ENCODE data around the gene TUBB3.
"Not testable (repeated sequence)": the region's sequence is repeated elsewhere in the genome, so short reads cannot be mapped to it uniquely, and the experiment has no call there.

The TUBB3 gene

GRCh38 chr16:89902980-89903379 is 20.2 kb upstream of the TUBB3 start:
- no peak for DNase-seq

GRCh38 chr16:89903908-89904515 is 19.1 kb upstream of the TUBB3 start:
- DNase-seq, result no peak

DNA sequence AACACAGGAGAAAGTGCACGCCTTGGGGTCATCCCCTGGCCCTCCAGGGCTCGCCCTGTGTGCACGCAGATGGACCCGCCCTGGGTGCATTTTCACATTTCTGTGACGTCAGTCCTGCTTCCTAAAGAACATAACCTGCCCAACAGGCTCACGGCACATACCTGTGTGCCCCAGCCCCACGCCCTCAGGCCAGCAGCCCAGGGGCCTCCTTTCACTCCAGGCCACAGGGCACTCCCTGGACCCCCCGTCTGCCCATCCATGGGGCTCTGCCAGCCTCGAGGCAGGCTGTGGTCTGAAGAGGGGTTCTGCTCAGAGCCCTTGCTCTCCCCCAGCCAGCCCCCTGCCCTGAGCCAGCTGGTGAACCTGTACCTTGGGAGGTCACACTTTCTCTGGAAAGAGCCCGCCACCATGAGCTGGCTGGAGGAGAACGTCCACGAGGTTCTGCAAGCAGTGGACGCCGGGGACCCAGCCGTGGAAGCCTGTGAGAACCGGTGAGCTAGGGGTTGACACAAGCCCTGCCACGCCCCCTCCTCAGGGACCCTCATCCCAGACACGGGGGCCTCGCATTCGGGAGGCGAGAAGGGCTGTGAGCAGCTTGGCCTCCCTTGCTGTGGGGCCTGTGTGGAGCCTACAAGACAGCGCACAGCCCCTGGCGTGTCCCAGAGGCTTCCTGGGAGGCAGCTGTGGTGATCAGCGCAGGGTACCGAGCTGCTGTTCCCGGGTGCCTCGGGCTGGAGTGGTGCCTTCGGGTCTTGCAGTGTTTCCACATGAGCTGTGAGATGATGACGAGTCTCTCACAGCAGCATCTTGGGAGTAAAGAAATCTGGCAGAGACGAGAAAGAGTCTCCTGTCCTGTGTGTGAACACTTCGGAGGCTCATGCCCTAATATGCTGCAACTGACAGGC is 18.3 kb upstream of the TUBB3 start:
- no peak for DNase-seq

- no peak for DNase-seq
These were observed 17.5 kb upstream of the TUBB3 start for GRCh38 chr16:89905511-89906139.

DNA sequence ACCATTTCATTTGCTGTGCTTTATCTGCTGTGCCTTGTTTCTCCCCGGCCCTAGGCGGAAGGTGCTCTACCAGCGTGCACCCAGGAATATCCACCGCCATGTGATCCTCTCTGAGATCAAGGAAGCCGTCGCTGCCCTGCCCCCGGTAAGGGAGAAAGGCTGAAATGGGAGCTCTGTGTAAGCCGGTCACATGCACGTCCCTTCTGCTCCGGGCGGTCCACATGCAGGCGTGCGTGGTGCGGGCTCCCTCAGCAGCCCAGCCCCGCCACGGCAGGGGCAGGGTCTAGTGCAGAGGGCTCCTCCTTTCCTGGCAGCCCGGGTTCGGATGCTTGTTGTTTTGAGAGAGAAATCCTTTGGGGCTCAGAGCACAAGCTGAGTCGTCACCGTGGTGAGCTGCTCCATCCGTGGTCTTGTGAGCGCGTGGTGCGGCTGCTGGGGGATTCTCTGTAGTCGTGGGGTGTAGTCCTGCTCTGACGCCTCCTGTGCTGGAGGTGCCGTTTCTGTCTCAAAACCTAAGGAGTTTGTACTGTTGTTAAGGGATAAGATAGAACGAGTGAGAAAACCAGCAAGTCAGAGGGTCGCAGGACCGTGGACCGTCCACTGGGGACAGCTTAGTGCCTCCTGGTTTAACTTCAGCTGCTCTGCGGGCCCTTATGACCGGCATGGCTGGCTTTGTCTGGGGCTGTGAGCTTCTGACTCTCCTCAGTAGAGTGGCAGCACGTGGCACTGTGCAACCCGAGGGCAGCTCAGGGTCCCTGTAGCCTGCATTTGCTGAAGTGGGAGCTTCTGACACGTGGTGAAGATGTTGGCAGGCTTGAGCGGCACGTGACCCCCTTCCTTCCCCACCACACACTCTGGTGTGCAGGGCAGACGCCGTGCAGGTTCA is 16.8 kb upstream of the TUBB3 start:
- no peak for DNase-seq

- no peak for DNase-seq
These were observed 15.9 kb upstream of the TUBB3 start for GRCh38 chr16:89907055-89907814.

DNA sequence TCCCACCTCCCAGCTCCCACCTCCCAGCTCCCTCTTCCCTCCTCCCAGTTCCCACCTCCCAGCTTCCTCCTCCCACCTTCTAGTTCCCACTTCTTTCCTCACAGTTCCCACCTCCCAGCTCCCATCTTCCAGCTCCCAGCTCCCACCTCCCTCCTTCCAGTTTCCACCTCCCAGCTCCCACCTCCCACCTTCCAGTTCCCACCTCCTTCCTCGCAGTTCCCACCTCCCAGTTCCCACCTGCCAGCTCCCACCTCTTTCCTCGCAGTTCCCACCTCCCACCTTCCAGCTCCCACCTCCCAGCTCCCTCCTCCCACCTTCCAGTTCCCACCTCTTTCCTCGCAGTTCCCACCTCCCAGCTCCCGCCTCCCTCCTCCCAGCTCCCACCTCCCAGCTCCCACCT is 14.9 kb upstream of the TUBB3 start:
- no peak for DNase-seq

DNA sequence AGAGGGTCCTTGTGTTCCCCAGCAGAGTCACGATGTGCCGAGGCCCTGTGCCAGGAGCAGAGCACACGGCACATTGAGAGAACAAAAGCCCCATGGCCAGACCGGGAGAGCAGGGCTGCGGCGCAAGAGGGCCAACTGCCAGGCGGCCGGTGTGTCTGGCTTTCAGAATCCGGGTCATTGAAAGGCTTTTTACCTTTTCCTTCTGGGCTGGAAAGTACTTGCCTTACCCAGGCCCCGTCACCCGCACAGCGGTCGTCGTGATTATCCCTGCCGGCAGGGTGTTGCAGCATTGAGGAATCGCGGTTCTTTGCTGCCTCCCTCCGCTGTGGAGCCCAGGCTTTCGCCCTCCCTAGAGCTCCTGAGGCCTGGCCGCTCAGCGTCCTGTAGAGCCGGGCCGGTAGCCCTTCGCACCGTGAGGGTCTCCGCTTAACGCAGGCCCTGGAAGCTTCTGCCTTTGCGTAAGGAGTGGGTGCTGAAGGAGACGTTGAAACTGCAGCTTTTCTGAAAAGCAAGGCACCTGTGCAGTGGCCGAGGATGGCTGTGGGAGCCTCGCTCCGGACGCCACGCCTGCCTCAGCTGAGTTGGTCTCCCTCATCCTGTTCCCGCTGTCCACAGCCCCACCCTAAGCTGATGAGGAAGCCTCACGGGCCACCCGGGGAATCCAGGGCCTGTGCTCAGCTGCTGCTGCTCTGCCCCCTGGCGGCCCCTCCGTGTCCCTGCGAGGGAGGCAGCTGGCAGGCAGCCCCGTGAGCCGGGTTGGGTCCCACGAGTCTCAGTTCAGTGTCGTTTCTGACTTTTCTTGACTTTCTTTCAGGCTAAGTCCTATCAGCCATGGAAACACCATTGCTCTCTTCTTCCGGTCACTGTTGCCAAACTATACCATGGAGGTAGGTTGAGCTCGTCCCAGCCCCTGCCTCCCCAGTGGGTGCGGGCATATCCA is 13.1 kb upstream of the TUBB3 start:
- peak; percentile 54 for DNase-seq

DNA sequence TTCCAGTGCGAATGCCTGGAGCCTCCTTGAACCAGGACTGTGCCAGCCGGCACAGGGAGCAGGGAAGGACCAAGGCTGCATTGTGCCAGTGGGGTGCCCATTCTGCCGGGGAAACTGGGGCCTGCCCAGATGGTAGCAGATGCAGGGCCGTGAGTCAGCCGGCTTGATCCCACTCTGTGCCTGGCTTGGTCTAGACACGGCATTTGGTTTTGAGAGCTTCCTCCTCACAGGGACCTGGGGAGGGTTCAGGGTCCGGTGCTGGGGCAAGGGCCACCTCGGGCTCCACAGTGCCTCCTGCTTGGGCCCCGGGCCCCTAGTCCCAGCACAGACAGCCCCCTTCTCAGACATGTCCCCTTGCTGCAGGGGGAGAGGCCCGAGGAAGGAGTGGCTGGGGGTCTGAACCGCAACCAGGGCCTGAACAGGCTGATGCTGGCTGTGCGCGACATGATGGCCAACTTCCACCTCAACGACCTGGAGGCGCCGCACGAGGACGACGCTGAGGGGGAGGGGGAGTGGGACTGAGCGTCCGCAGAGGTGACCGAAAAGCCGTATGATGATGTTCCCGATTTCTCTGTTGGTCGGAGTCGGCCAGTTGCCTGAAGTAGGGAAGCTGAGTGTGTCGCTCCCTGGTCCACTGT is 12.3 kb upstream of the TUBB3 start:
- DNase-seq, result no peak

- no peak for DNase-seq
These were observed 11.8 kb upstream of the TUBB3 start for GRCh38 chr16:89911375-89911774.

- no peak for DNase-seq
These were observed 11.0 kb upstream of the TUBB3 start for GRCh38 chr16:89912143-89912542.

DNA sequence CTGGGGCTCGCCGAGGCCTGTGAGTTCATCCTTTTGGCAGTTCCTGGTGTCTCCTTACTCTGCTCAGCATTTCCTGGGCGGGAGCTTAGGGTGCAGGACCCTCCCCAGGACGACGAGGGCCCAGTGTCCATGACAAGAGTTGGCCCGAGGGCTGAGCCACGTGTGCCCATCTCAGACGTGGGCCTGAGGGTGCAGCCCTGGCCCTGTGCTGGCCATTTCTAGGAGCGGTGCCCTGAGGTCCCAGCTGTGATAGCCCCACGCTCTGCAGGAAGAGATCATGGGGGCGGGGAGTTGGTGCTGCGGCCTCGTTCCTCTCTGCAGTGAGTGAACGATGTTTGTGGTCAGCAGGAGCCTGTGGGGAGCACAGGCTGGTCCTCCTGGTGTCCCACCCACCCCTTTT is 10.5 kb upstream of the TUBB3 start:
- no peak for DNase-seq

DNA sequence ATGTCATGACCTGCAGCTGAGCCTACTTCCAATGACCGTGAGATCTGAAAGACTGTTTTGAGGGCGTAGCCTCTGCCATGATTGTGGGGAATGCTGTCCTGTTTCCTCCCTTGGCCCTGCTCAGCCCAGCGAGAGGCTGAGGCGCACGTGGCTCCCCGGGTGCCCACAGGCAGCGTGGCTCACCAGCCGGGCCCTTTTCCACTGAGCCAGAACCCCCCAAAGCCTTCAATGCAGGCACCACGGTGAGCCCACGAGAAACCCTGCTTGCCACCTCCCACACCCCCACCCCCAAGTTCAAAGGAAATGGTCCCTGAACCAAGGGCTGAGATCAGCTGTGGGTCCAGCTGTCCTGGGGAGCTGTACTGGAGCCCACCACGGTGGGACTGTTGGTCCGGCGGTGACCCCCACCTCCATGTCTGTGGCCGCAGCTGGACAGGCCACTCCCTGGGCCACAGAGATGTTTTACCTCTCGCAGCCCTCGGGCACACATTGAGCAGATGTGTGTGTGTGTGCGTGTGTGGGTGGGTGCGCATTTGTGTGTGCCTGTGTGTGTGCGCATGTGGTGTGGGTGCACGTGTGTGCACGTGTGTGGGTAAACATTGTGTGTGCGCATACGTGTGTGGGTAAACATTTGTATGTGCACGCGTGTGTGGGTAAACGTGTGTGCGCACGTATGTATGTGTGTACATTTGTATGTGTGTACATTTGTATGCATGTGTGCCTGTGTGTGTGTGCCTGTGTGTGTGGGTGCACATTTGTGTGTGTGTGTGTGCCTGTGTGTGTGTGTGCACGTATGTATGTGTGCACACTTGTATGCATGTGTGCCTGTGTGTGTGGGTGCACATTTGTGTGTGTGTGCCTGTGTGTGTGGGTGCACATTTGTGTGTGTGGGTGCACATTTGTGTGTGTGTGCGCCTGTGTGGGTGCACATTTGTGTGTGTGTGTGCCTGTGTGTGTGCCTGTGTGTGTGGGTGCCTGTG is 9.4 kb upstream of the TUBB3 start:
- DNase-seq, result no peak

DNA sequence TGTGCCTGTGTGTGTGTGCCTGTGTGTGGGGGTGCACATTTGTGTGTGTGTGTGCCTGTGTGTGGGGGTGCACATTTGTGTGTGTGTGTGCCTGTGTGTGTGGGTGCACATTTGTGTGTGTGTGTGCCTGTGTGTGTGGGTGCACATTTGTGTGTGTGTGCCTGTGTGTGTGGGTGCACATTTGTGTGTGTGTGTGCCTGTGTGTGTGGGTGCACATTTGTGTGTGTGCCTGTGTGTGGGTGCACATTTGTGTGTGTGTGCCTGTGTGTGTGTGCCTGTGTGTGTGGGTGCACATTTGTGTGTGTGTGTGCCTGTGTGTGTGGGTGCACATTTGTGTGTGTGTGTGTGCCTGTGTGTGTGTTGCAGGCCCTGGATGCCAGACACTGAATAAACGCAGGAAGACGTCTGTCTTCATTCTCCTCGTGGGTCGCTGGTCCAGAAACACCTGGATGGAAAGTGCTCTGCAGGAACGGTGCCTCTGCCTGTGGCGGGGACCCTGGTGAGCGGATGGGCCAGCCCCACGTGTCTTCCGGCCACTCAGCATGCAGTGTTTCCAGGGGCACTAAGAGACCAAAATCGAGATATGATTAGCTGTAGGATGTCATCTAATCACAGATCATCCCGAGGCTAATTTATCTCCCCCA is 8.4 kb upstream of the TUBB3 start:
- not testable (repeated sequence) for DNase-seq

- no peak for DNase-seq
These were observed 7.6 kb upstream of the TUBB3 start for GRCh38 chr16:89915303-89916232.

DNA sequence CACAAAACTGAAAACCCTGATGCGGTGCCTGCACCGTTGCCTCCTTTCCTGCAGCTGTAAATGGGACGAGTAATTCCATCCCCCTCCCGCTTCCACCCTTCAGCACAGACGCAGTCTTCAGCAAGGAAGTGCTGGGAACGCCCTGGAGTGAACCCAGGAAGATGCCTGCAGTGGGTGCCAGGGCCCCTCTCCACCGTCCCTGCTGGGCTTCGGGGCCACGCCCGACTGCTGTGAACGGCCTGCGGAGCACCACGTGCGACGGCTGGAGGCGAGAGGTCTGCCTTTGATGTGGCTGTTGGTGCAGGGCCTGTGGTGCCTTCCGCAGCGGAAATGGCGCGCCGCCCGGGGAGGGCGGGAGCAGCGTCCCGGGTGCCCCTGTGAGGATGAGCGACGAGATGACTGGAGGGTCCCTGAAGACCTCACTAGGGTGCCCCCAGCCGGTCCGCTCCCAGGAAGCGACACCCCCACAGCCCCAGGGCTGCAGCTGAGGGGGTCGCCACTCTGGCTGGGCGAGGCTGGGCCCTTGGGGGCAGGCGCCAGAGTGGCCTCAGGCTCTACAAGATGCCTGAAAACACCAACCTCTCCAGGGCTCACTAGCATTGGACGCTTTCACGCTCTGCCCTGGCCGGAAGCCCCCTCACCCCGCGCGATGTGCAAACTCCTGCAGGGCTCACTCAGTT is 5.2 kb upstream of the TUBB3 start:
- peak; percentile 87 for DNase-seq
